GM12878 (cell line): ENCODE data around the gene ENG. TPM values are rescaled to one million over a fixed set of nuclear protein-coding genes. Genes with fewer than 3 reads are reported as not detected.

Source experiments
- ATAC-seq: fragments of 200-7000 bp; cut with Tn5 transposase; 3 replicates; pipeline ENCODE4 v1.9.1; 2020; ENCODE audit warnings: mild to moderate bottlenecking, moderate library complexity
- BruUV-seq: library from RNA; stranded (reverse); fragments of 400-500 nt; replicated peaks from 2 replicates; lab custom pipeline; 2021; lab: Mats Ljungman, UMichigan
- CTCF ChIA-PET: fragments of 300-600 bp; sonication (Branson Sonifier 250); formaldehyde crosslinking; extraction: SDS; loops from one replicate; lab custom pipeline; 2021; ENCODE audit warnings: inconsistent platforms; lab: Yijun Ruan, JAX
- POLR2A ChIA-PET: fragments of 350-600 bp; formaldehyde crosslinking; extraction: SDS; loops from one replicate; lab custom pipeline; 2021; ENCODE audit warnings: inconsistent platforms; lab: Charles Lee
- RAD21 ChIA-PET: fragments of 300-600 bp; sonication (Branson Sonifier 250); formaldehyde crosslinking; loops from one replicate; lab custom pipeline; 2023; ENCODE audit warnings: antibody characterized with exemption; ENCODE audit not compliant: unreplicated experiment; lab: Charles Lee
- SMC1A ChIA-PET: fragments of 300-600 bp; sonication (Branson Sonifier 250); formaldehyde crosslinking; loops from one replicate; lab custom pipeline; 2023; ENCODE audit not compliant: unreplicated experiment, uncharacterized antibody; lab: Charles Lee
- DNase-seq: peaks from one replicate; pipeline ENCODE4 v3.0.0-alpha.2; 2011; ENCODE audit warnings: low read depth, low spot score
- FAIRE-seq: peaks from 3 replicates; lab custom pipeline; 2011; peaks lifted over from hg19 to GRCh38; lab: Jason Lieb, UNC
- H2AFZ ChIP-seq: 2 replicates; pipeline ENCODE4 v1.6.0; 2011; ENCODE audit warnings: low read depth, low read length, control low read depth; ENCODE audit not compliant: control insufficient read depth
- H3K27ac ChIP-seq: 2 replicates; pipeline ENCODE4 v1.5.1; 2011; ENCODE audit warnings: control low read depth; ENCODE audit not compliant: control insufficient read depth, insufficient read depth
- H3K27me3 ChIP-seq, 2 experiments: replicated peaks in 1 of 2; 2 replicates each; pipeline versions ENCODE4 v1.6.0 to v1.6.1; 2011; ENCODE audit warnings: low read length in 1 of 2; ENCODE audit not compliant: control insufficient read depth in 2 of 2, insufficient read depth in 2 of 2
- H3K36me3 ChIP-seq, 2 experiments: 2 replicates each; pipeline ENCODE4 v1.5.1; 2011; ENCODE audit warnings: low read length in 1 of 2; ENCODE audit not compliant: control insufficient read depth in 2 of 2, insufficient read depth in 2 of 2
- H3K4me1 ChIP-seq: 2 replicates; pipeline ENCODE4 v1.6.1; 2011; ENCODE audit warnings: mild to moderate bottlenecking, low read length, moderate library complexity, mixed read lengths; ENCODE audit not compliant: control insufficient read depth, insufficient read depth
- H3K4me2 ChIP-seq: 2 replicates; pipeline ENCODE4 v1.6.0; 2011; ENCODE audit warnings: control low read depth; ENCODE audit not compliant: control insufficient read depth, insufficient read depth
- H3K4me3 ChIP-seq: fragments of 200-600 bp; sonication (generic); 2 replicates; pipeline ENCODE4 v1.5.1; 2016
- H3K79me2 ChIP-seq: 2 replicates; pipeline ENCODE4 v1.6.0; 2011; ENCODE audit warnings: low read length; ENCODE audit not compliant: control insufficient read depth, insufficient read depth
- H3K9ac ChIP-seq: 2 replicates; pipeline ENCODE4 v1.8.0; 2011; ENCODE audit warnings: low read length, control low read depth, mixed read lengths; ENCODE audit not compliant: control insufficient read depth, insufficient read depth
- H3K9me3 ChIP-seq: replicated peaks from 3 replicates; pipeline ENCODE4 v1.5.1; 2011; ENCODE audit warnings: mild to moderate bottlenecking, low read length; ENCODE audit not compliant: control insufficient read depth, insufficient read depth
- H4K20me1 ChIP-seq: 2 replicates; pipeline ENCODE4 v1.6.0; 2011; ENCODE audit not compliant: control insufficient read depth, insufficient read depth
- BRCA1 ChIP-seq: IDR thresholded peaks from 2 replicates; pipeline ENCODE4 v1.6.1; 2011; ENCODE audit warnings: low read depth, low read length, improper control_type of control experiment
- ETV6 ChIP-seq, 2 experiments: fragments of 450-650 bp in 1 of 2; IDR thresholded peaks in 1 of 2; conservative IDR thresholded peaks in 1 of 2; 2 replicates each; pipeline ENCODE4 v1.6.1; 2014; ENCODE audit warnings: antibody characterized with exemption in 1 of 2, borderline replicate concordance in 1 of 2, low read depth in 1 of 2, mild to moderate bottlenecking in 1 of 2, moderate library complexity in 1 of 2
- GATAD2B ChIP-seq: fragments of 450-650 bp; conservative IDR thresholded peaks from 2 replicates; pipeline ENCODE4 v1.6.1; 2017; ENCODE audit warnings: low read depth, mild to moderate bottlenecking, moderate library complexity
- NBN ChIP-seq: fragments of 450-650 bp; IDR thresholded peaks from 2 replicates; pipeline ENCODE4 v1.6.1; 2016
- NFIC ChIP-seq: IDR thresholded peaks from 2 replicates; pipeline ENCODE4 v1.6.1; 2012; ENCODE audit warnings: low read depth, mild to moderate bottlenecking, inconsistent platforms, low read length, moderate library complexity
- NR2C1 ChIP-seq: fragments of 450-650 bp; IDR thresholded peaks from 2 replicates; pipeline ENCODE4 v1.6.1; 2017; ENCODE audit warnings: antibody characterized with exemption, mild to moderate bottlenecking, moderate library complexity
- PML ChIP-seq: IDR thresholded peaks from 2 replicates; pipeline ENCODE4 v1.6.1; 2012; ENCODE audit warnings: low read length, inconsistent platforms
- SIN3A ChIP-seq: IDR thresholded peaks from 2 replicates; pipeline ENCODE4 v1.6.1; 2012; ENCODE audit warnings: low read depth, low read length, improper control_type of control experiment
- SMARCA5 ChIP-seq: fragments of 450-650 bp; IDR thresholded peaks from 2 replicates; pipeline ENCODE4 v1.6.1; 2017; ENCODE audit warnings: mild to moderate bottlenecking
- WGBS: methylation state at CpG from one replicate; pipeline ENCODE4 v1.1.6; 2016; ENCODE audit warnings: low lambda C conversion rate; ENCODE audit not compliant: insufficient replicate concordance, insufficient coverage; ENCODE audit errors: missing lambda C conversion rate; 5-methylcytosine and 5-hydroxymethylcytosine counted together
- in situ Hi-C: fragments of 300-500 bp; cut with MboI; formaldehyde crosslinking; loops from 9 replicates; pipeline ENCODE4 v1.14.3; 2018; ENCODE audit warnings: mixed read lengths
- intact Hi-C: fragments of 100-400 bp; cut with micrococcal nuclease; formaldehyde crosslinking; loops from one replicate; pipeline ENCODE4 v1.14.2; 2022; ENCODE audit not compliant: unreplicated experiment
- polyA plus RNA-seq, 11 experiments: library from polyadenylated mRNA; depleted of rRNA in 4 of 11; unstranded in 6 of 11; stranded (reverse) in 5 of 11; fragments of >200 nt; fragmentation: Nextera tagmentation in 4 of 11; fragmentation: Illumina TruSeq in 1 of 11; extraction: Ambion mirVana in 4 of 11; extraction: Trizol in 1 of 11; gene quantifications; 1 replicate in 1 of 11; 2 replicates in 10 of 11; pipeline versions ENCODE4 v1.2.1 to v1.2.3, GENCODE V29; 2011 to 2016; ENCODE audit warnings: inconsistent platforms in 2 of 11, missing spikeins in 2 of 11, low read depth in 1 of 11
- total RNA-seq, 4 experiments: library from RNA; depleted of rRNA in 3 of 4; stranded (reverse); fragments of >200 nt in 3 of 4; fragmentation: Illumina TruSeq in 1 of 4; extraction: Trizol in 1 of 4; gene quantifications; 2 replicates each; pipeline versions ENCODE4 v1.2.1 to v1.2.3, GENCODE V29; 2013 to 2021
- TF ChIP-seq, protein P1 (sequence below): fragments of 450-650 bp; IDR thresholded peaks from 2 replicates; pipeline ENCODE4 v1.6.1; 2017; ENCODE audit warnings: low read depth, mild to moderate bottlenecking, moderate library complexity
- TF ChIP-seq, protein P2 (sequence below): fragments of 450-650 bp; conservative IDR thresholded peaks from 2 replicates; pipeline ENCODE4 v1.6.1; 2017; ENCODE audit warnings: mild to moderate bottlenecking, moderate library complexity

Gene ENG
- total and polyA plus RNA-seq, 10 of the 15 experiments (the other 5 are each of a cell fraction or from before 2014, with no cell fraction given): 0.14 to 10.1 (median 2.0) TPM

DNA sequence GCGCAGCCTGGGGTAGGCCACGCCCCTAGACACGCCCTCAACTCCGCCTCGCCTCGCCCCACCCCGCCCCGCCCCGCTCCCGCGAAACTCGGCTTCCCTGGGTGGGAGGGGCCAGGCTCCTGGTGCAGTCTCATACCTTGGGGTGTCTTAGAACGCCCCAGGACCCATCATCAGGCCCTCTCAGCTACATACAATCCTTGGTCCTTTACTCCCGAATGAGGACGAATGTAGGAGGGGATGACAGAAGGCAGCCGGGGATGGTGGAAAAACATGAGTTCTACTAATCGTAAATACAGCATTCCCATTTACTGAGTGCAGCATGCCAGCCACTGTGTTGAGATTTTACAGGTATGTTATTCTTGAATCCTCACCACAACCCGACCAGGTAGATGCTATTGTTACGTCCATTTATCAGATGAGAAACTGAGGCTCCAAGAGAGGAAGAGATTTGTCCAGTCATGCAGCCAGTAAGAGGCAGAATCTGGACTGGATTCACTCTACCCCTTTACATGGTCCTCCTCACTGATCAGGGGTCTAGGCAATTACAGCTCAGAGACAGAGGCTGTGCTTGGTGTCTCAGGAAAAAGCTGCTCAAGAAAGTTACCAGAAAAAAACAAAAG, 82.8 kb downstream of the ENG start:
- TF ChIP-seq NBN (no peak), PML (no peak), NR2C1 (no peak), BRCA1 (no peak), GATAD2B (no peak), SMARCA5 (no peak), ETV6 (conservative IDR thresholded peaks at IDR 0.05 in 1 of 2, IDR thresholded peaks at IDR 0.05 in 1 of 2; ENCODE audit: borderline replicate concordance in 1 of 2, low read depth in 1 of 2) (no peak), NFIC (no peak), SIN3A (no peak)
- TF ChIP-seq, protein P1, sequence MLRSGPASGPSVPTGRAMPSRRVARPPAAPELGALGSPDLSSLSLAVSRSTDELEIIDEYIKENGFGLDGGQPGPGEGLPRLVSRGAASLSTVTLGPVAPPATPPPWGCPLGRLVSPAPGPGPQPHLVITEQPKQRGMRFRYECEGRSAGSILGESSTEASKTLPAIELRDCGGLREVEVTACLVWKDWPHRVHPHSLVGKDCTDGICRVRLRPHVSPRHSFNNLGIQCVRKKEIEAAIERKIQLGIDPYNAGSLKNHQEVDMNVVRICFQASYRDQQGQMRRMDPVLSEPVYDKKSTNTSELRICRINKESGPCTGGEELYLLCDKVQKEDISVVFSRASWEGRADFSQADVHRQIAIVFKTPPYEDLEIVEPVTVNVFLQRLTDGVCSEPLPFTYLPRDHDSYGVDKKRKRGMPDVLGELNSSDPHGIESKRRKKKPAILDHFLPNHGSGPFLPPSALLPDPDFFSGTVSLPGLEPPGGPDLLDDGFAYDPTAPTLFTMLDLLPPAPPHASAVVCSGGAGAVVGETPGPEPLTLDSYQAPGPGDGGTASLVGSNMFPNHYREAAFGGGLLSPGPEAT: no peak
- TF ChIP-seq, protein P2, sequence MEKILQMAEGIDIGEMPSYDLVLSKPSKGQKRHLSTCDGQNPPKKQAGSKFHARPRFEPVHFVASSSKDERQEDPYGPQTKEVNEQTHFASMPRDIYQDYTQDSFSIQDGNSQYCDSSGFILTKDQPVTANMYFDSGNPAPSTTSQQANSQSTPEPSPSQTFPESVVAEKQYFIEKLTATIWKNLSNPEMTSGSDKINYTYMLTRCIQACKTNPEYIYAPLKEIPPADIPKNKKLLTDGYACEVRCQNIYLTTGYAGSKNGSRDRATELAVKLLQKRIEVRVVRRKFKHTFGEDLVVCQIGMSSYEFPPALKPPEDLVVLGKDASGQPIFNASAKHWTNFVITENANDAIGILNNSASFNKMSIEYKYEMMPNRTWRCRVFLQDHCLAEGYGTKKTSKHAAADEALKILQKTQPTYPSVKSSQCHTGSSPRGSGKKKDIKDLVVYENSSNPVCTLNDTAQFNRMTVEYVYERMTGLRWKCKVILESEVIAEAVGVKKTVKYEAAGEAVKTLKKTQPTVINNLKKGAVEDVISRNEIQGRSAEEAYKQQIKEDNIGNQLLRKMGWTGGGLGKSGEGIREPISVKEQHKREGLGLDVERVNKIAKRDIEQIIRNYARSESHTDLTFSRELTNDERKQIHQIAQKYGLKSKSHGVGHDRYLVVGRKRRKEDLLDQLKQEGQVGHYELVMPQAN: no peak
- Histone ChIP-seq H3K27me3 (no peaks in the 10 kb centered on the region), H3K4me2 (peak overlapping the region; percentile 65), H4K20me1 (peaks cover 3% of the 10 kb centered on the region; the same call in 1 of the 2 replicates), H3K4me1 (peaks cover 24% of the 10 kb centered on the region), H2AFZ (peak overlapping the region; percentile 37), H3K9ac (no peak overlapping the region), H3K9me3 (no peaks in the 10 kb centered on the region), H3K27ac (peak overlapping the region; percentile 28; the same call in 1 of the 2 replicates), H3K4me3 (peak overlapping the region; percentile 37; the same call in 1 of the 2 replicates), H3K36me3 (peaks cover 4 to 26% of the 10 kb centered on the region in 2 experiments), H3K79me2 (peaks cover 22% of the 10 kb centered on the region)
- CTCF ChIA-PET: interaction anchor here (0.5 to 9.2 kb wide), 9 partner anchors 10 to 161 kb away, joined by 3 to 75 read pairs (median 4); partner anchors contain the start of genes CDK9, ST6GALNAC4 and TOR2A
- POLR2A ChIA-PET: interaction anchor here (0.5 to 3.6 kb wide), 16 partner anchors 9 to 1750 kb away, joined by 3 to 42 read pairs (median 5); partner anchors contain the start of genes CDK9, FPGS, ST6GALNAC4 and TOR2A
- BruUV-seq: no TSS peak
- SMC1A ChIA-PET: interaction anchor here (0.6 to 1.9 kb wide), 8 partner anchors 8 to 150 kb away, joined by 3 to 26 read pairs (median 4); partner anchors contain the start of genes CDK9 and TOR2A
- no peak for FAIRE-seq
- no peak for DNase-seq
- 15% methylated on average over 7 of the region's 19 CpGs for WGBS
- ATAC-seq: no peak
- in situ Hi-C loops: no loop called here
- RAD21 ChIA-PET: interaction anchor here (0.9 to 7.6 kb wide), 10 partner anchors 8 to 224 kb away, joined by 3 to 61 read pairs (median 7); partner anchors contain the start of genes CDK9, ST6GALNAC4 and TOR2A
- intact Hi-C loops: no loop called here
